Activated T-helper 2 cell treated with anti-CD3 and anti-CD28 coated beads, Interferon-gamma antibody, Interleukin-2, Interleukin-4, amounts not matched to agents 10 μg/mL and 5 μg/mL and 100 μg/mL, durations not matched to agents 14 hours and 24 hours and 36 hours (primary cell): Measurements from ENCODE around the gene DNER. TPM values are rescaled to one million over a fixed set of nuclear protein-coding genes. Genes with fewer than 3 reads are reported as not detected.
"Not testable (repeated sequence)": the region's sequence is repeated elsewhere in the genome, so short reads cannot be mapped to it uniquely, and the experiment has no call there.

Experiments
- DNase-seq: peaks from one replicate; pipeline ENCODE4 v3.0.0; 2021; ENCODE audit warnings: low spot score
- H3K27ac Mint-ChIP-seq: one replicate; pipeline ENCODE4 v1.8.0; 2021; ENCODE audit warnings: mixed read lengths
- H3K27me3 Mint-ChIP-seq: one replicate; pipeline ENCODE4 v1.8.0; 2021; ENCODE audit warnings: low read depth, mixed read lengths
- H3K36me3 Mint-ChIP-seq: one replicate; pipeline ENCODE4 v1.8.0; 2021; ENCODE audit warnings: low read depth, mixed read lengths
- H3K4me1 Mint-ChIP-seq: one replicate; pipeline ENCODE4 v1.8.0; 2021; ENCODE audit warnings: low read depth, mixed read lengths
- H3K4me3 Mint-ChIP-seq: one replicate; pipeline ENCODE4 v1.8.0; 2021; ENCODE audit warnings: low read depth, mild to moderate bottlenecking, moderate library complexity, mixed read lengths
- H3K9me3 Mint-ChIP-seq: one replicate; pipeline ENCODE4 v1.8.0; 2021; ENCODE audit warnings: mixed read lengths
- intact Hi-C: fragments of 100-400 bp; cut with micrococcal nuclease; formaldehyde crosslinking; loops from one replicate; pipeline ENCODE4 v1.15.1; 2023
- total RNA-seq: library from RNA; stranded (reverse); gene quantifications from 2 replicates; pipeline ENCODE4 v1.2.3, GENCODE V29; 2022

Gene DNER
- total RNA-seq, 1 donor from 2014 or later: not detected

DNA sequence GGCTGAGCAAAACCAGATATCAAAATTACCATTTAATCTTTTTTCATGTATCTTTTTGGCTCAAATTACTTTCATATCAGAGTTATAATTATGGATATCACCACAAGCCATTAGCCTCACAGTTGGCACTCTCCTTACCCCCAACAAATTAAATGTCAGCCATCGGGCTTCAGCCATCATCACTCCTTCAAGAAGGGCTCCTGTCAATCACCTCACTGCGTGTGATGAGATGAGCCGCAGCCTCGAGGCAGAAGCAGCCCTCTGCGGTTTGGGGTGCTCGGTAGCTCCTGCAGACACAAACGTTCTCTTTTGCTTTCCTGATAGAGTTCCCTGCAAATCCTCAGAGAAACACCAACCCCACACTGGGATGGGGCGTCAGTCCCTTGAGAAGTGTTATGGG, 94.1 kb downstream of the DNER start:
- no peak for DNase-seq
- intact Hi-C loops: no loop called here
- Mint-ChIP-seq H3K4me3 (no peak overlapping the region), H3K27ac (no peak overlapping the region), H3K9me3 (no peaks in the 10 kb centered on the region), H3K4me1 (no peaks in the 10 kb centered on the region), H3K36me3 (no peaks in the 10 kb centered on the region), H3K27me3 (no peaks in the 10 kb centered on the region)

DNA sequence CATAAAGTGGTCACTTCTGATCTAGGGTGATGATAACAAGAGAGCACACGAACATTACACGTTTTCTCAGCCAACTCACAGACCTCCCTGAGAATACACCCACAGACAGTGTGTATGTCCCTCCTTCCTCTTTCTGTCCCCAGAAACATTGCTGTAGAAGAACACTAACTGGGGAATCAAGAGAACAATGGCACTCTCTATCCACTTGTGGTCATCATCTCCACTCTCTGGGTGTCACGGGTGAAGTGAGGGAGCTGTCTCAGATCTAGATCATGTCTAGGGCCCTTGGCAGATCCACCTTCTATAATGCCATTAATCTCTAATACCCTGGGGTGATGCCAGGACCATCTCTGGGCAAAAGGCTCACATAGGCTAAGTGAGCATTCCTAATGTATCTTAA, 97.9 kb downstream of the DNER start:
- Mint-ChIP-seq H3K4me3 (no peak overlapping the region), H3K27ac (no peak overlapping the region), H3K36me3 (no peaks in the 10 kb centered on the region), H3K27me3 (no peaks in the 10 kb centered on the region), H3K9me3 (no peaks in the 10 kb centered on the region), H3K4me1 (no peaks in the 10 kb centered on the region)
- no peak for DNase-seq
- intact Hi-C loops: no loop called here

DNA sequence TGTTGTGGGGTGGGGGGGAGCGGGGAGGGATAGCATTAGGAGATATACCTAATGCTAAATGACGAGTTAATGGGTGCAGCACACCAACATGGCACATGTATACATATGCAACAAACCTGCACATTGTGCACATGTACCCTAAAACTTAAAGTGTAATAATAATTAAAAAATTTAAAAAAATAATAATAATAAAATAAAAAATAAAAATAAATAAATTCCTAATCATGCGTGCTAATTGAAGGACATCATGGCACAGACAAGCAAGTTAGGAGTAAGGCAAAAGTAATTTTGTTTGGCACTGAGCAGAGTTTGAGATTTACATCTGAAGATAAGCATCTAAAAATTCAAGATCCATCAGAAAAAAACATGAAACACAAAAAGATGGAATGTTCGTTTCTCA, 100.3 kb downstream of the DNER start:
- not testable (repeated sequence) for DNase-seq

GRCh38 chr2:229612384-229612971, 101.9 kb downstream of the DNER start:
- H3K27me3 Mint-ChIP-seq: no peaks in the 10 kb centered on the region
- DNase-seq: no peak
- H3K27ac Mint-ChIP-seq: no peak overlapping the region
- no peaks in the 10 kb centered on the region for H3K36me3 Mint-ChIP-seq
- H3K9me3 Mint-ChIP-seq: no peaks in the 10 kb centered on the region
- no peak overlapping the region for H3K4me3 Mint-ChIP-seq
- no peaks in the 10 kb centered on the region for H3K4me1 Mint-ChIP-seq
- intact Hi-C loops: no loop called here

More for the DNA sequence above, 100.3 kb downstream of the DNER start:
- H3K36me3 Mint-ChIP-seq, H3K27ac Mint-ChIP-seq, H3K9me3 Mint-ChIP-seq, H3K4me1 Mint-ChIP-seq, intact Hi-C loops, H3K27me3 Mint-ChIP-seq, H3K4me3 Mint-ChIP-seq: not testable (repeated sequence)

DNA sequence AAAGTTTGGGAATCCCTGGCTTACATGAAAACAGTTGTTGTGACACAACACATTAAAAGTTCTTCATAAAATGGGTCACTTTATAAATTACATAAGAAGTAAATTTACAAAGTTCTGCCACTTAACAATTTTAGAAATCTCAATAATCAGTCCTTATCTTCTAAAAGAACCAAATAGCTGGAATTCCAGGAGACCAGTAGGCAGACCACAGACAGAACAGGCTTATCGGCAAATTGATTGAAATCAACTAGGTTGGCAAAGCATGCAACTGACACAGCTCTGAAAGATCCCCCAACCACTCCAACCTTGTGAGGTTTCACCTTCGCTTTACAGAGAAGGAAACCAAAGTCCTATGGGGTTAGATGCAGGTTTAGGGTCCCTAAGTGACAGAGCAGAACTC, 103.0 kb downstream of the DNER start:
- H3K27ac Mint-ChIP-seq: no peak overlapping the region
- intact Hi-C loops: no loop called here
- H3K4me3 Mint-ChIP-seq: no peak overlapping the region
- no peaks in the 10 kb centered on the region for H3K36me3 Mint-ChIP-seq
- H3K9me3 Mint-ChIP-seq: no peaks in the 10 kb centered on the region
- no peaks in the 10 kb centered on the region for H3K4me1 Mint-ChIP-seq
- no peak for DNase-seq
- no peaks in the 10 kb centered on the region for H3K27me3 Mint-ChIP-seq

DNA sequence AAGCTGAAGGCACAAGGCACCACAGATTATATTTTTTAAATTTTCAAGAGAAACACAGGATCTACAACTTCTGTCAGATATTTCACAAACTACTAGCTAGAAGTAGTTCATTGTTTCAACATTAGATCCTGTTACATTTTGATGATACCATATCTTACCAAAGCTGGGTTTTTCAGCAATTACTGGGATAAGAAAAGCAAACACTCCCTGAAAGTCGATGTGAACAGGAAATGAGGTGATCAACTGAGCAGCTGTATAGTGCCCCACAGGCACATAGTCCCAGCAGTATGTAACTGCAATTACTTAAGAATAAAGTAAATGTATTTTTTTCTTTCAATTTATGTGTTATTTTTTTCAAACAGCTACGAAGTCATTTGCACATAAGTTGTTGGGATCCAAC, 103.5 kb downstream of the DNER start:
- H3K27ac Mint-ChIP-seq: no peak overlapping the region
- no peaks in the 10 kb centered on the region for H3K27me3 Mint-ChIP-seq
- intact Hi-C loops: no loop called here
- DNase-seq: no peak
- no peaks in the 10 kb centered on the region for H3K36me3 Mint-ChIP-seq
- H3K9me3 Mint-ChIP-seq: no peaks in the 10 kb centered on the region
- H3K4me1 Mint-ChIP-seq: no peaks in the 10 kb centered on the region
- H3K4me3 Mint-ChIP-seq: no peak overlapping the region

DNA sequence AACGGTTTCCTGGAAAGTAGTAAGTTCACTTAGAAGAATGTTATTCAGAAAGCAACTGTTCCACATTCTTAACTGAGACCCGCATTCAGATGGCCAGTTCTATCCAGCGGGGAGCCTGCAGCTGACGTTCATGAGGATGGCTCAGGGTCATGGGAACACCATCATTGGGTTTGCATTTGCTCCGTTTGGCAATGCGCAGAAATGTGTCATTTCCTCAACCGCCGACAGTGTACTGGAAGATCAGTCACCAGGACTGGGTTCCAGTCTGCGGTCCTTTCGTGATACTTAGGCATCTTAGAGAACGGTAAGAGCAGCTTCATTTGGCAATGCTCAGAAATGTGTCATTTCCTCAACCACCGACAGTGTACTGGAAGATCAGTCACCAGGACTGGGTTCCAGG, 104.0 kb downstream of the DNER start:
- no peaks in the 10 kb centered on the region for H3K9me3 Mint-ChIP-seq
- H3K27ac Mint-ChIP-seq: no peak overlapping the region
- H3K36me3 Mint-ChIP-seq: no peaks in the 10 kb centered on the region
- H3K4me3 Mint-ChIP-seq: no peak overlapping the region
- no peaks in the 10 kb centered on the region for H3K4me1 Mint-ChIP-seq
- H3K27me3 Mint-ChIP-seq: no peaks in the 10 kb centered on the region
- intact Hi-C loops: no loop called here
- DNase-seq: no peak

DNA sequence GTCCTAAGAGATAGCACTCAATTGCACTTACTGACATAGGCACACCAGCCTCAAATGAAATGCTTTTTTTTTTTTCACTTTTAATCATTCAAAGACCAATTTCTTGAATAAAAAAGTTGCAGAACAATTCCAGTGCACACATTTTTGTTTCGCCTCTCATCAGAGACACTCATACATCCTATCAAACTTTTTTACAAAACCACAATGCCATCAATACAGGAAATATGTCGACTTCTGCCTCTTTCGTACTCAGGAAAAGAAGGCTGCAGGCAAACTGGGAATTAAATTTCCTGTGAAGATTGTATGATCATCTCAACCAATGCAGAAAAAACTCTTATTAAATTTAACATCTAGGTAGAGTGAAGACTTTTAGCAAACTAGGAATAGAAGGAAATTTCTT, 112.4 kb downstream of the DNER start:
- H3K27ac Mint-ChIP-seq: no peak overlapping the region
- no peak for DNase-seq

GRCh38 chr2:229601396-229601795, 113.0 kb downstream of the DNER start:
- DNase-seq: no peak
- H3K9me3 Mint-ChIP-seq: no peaks in the 10 kb centered on the region
- intact Hi-C loops: no loop called here
- no peaks in the 10 kb centered on the region for H3K36me3 Mint-ChIP-seq
- no peak overlapping the region for H3K4me3 Mint-ChIP-seq
- no peaks in the 10 kb centered on the region for H3K4me1 Mint-ChIP-seq
- no peak overlapping the region for H3K27ac Mint-ChIP-seq
- peaks cover 4% of the 10 kb centered on the region for H3K27me3 Mint-ChIP-seq

More for the DNA sequence above, 112.4 kb downstream of the DNER start:
- Mint-ChIP-seq H3K27me3 (peaks cover 4% of the 10 kb centered on the region), H3K4me3 (no peak overlapping the region), H3K4me1 (no peaks in the 10 kb centered on the region), H3K36me3 (no peaks in the 10 kb centered on the region), H3K9me3 (no peaks in the 10 kb centered on the region)
- intact Hi-C loops: no loop called here

DNA sequence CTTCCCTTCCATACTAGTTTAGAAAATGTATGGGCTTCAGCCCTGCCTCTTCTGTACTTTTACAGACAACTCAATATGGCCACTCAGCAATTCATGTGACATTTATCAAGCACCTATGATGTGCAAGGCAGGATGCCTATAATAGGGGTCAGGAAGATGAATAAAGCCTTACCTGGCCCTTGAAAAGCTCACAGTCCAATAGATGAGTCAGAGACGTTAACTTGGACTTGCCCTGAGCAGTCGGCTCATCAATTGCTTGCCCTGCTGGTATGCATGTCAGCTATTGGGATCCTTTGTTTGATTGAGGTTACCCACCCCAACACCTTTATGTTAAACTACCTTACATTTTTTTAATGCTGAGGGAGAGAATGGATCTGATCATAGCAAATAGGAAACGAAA, 116.1 kb downstream of the DNER start:
- intact Hi-C loops: no loop called here
- DNase-seq: no peak
- H3K9me3 Mint-ChIP-seq: no peaks in the 10 kb centered on the region
- H3K4me3 Mint-ChIP-seq: no peak overlapping the region
- H3K27ac Mint-ChIP-seq: no peak overlapping the region
- H3K36me3 Mint-ChIP-seq: no peaks in the 10 kb centered on the region
- peaks cover 4% of the 10 kb centered on the region for H3K27me3 Mint-ChIP-seq
- no peaks in the 10 kb centered on the region for H3K4me1 Mint-ChIP-seq

- Mint-ChIP-seq H3K9me3 (no peaks in the 10 kb centered on the region), H3K27ac (no peak overlapping the region), H3K27me3 (peaks cover under 1% of the 10 kb centered on the region), H3K4me1 (no peaks in the 10 kb centered on the region), H3K4me3 (no peak overlapping the region), H3K36me3 (no peaks in the 10 kb centered on the region)
- intact Hi-C loops: no loop called here
- DNase-seq: no peak
These were observed 117.6 kb downstream of the DNER start for GRCh38 chr2:229596796-229597195.

GRCh38 chr2:229591611-229592010, 122.7 kb downstream of the DNER start:
- H3K4me1 Mint-ChIP-seq: peaks cover under 1% of the 10 kb centered on the region
- H3K27me3 Mint-ChIP-seq: peaks cover 8% of the 10 kb centered on the region
- no peaks in the 10 kb centered on the region for H3K9me3 Mint-ChIP-seq

DNA sequence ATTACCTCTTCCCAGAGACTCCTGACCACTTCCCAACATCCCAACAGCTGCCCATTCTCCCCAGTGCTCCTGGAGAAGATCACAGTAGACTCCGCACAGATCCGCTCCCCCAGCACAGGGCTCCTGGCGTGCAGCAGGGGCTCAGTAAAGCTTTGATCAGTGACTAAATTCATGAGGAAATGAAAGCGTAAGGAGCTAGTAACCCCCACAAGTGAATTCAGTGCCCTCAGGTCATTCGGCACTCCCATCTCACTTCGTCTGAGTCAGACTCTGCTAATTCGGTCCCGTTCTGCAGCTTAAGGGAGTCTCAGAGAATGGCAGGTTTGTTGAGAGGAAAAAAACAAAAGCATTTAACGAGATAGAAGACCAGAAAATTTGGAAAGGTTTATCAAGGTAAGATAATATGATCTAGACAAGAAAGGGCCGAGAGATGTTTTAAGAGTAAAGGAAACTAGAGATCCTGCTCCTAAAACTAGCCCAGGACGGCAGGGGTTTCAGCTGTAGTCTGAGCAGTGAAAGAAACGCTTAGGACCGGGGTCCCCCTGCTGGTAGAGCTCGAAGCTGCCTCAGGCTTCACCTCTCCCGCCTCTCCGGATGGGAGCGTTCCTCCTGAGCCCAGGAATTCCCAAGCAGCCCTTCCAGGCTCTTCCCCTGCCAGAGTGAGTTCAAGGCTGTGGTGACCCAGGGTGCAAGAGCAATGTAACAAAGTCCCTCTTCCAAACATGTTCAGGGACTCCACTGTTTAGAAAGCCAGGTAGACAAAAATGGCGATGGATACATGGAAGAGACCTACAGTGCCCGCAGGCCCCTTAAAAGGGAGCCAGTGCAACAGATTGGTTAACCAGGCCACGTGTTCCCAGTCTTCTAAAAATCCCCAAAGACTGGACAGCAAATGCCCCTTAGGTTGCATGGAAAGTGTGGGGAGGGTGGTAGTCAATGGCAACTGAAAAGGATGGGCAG, 127.3 kb downstream of the DNER start:
- no peaks in the 10 kb centered on the region for H3K9me3 Mint-ChIP-seq
- DNase-seq: no peak
- peaks cover 2% of the 10 kb centered on the region for H3K4me1 Mint-ChIP-seq
- H3K4me3 Mint-ChIP-seq: no peak overlapping the region
- no peaks in the 10 kb centered on the region for H3K36me3 Mint-ChIP-seq
- H3K27ac Mint-ChIP-seq: no peak overlapping the region
- H3K27me3 Mint-ChIP-seq: peaks cover 10% of the 10 kb centered on the region
- intact Hi-C loops: no loop called here

More at GRCh38 chr2:229591611-229592010, 122.7 kb downstream of the DNER start:
- no peak overlapping the region for H3K4me3 Mint-ChIP-seq
- no peak for DNase-seq
- intact Hi-C loops: no loop called here
- H3K27ac Mint-ChIP-seq: no peak overlapping the region
- H3K36me3 Mint-ChIP-seq: no peaks in the 10 kb centered on the region
